Fibroblast of lung (primary cell): ENCODE data around the gene PRKAG2.
"Not testable (repeated sequence)": the region's sequence is repeated elsewhere in the genome, so short reads cannot be mapped to it uniquely, and the experiment has no call there.

Source experiments
- CTCF ChIP-seq, 2 donors: IDR thresholded peaks in 1 of 2; conservative IDR thresholded peaks in 1 of 2; 1 replicate in 1 of 2; 2 replicates in 1 of 2; pipeline ENCODE4 v1.5.1; 2011 to 2012; ENCODE audit warnings: low read length in 2 of 2, control low read depth in 1 of 2, inconsistent platforms in 1 of 2, low read depth in 1 of 2, mild to moderate bottlenecking in 1 of 2
- EZH2 ChIP-seq: IDR thresholded peaks from 2 replicates; pipeline ENCODE4 v1.5.1; 2012; ENCODE audit warnings: low read length, control low read depth, mild to moderate bottlenecking; ENCODE audit errors: missing control alignments

- not testable (repeated sequence) for TF ChIP-seq CTCF (conservative IDR thresholded peaks at IDR 0.05 in 1 of 2, IDR thresholded peaks at IDR 0.05 in 1 of 2; ENCODE audit: low read depth in 1 of 2, low read length in 2 of 2); EZH2
Observed at GRCh38 chr7:151874479-151874878, 2.4 kb downstream of the PRKAG2 start.
